GM18873 (cell line): ENCODE data around the gene SMG6.
"Not testable (repeated sequence)": the region's sequence is repeated elsewhere in the genome, so short reads cannot be mapped to it uniquely, and the experiment has no call there.

Experiments
- ATAC-seq: cut with Tn5 transposase; IDR thresholded peaks from one replicate; pipeline ENCODE4 v1.9.1; 2021; ENCODE audit warnings: mild to moderate bottlenecking, moderate library complexity, moderate number of reproducible peaks; ENCODE audit not compliant: unreplicated experiment, low FRiP score

Gene SMG6

GRCh38 chr17:2264067-2264860 lies 39.3 kb downstream of the SMG6 start:
- no peak for ATAC-seq

- ATAC-seq: no peak
Measured at GRCh38 chr17:2263183-2264066, 40.2 kb downstream of the SMG6 start.

GRCh38 chr17:2262135-2262587 lies 41.4 kb downstream of the SMG6 start:
- ATAC-seq: no peak

DNA sequence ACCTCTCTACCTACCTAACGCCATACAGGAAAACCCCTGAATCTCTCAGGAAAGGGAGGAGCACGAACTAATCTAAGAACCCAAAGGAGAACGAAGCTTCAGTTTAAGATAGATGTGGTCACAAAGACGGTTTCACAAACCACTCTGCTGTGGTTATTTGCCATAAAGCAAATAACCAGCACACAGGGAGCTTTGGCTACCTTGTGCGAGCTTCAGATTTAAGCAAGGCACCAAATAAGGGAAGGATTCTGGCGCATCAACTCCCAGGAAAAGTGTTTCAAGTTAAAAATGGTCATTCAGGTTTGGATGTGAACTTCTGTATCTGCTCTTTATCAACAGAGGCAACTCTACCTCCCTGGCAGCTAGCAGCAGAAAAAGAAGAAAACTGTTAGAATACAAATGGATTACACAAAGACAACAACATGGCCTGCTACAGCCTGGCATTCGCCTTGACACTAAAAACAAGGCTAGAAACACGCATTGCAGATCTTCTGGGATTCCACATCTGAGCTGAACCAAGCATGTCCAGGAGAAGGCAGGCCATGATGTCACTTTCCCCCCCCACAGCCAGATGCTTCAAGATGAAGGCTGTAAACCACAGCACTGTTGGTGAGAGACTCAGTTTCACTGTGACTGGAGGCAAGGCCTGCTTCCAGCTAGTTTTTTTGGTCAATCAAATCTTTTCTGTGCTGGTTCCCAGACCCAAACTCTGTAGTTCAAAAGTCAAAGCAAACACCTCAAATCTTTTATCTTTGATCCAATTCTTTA lies 43.6 kb downstream of the SMG6 start:
- no peak for ATAC-seq

DNA sequence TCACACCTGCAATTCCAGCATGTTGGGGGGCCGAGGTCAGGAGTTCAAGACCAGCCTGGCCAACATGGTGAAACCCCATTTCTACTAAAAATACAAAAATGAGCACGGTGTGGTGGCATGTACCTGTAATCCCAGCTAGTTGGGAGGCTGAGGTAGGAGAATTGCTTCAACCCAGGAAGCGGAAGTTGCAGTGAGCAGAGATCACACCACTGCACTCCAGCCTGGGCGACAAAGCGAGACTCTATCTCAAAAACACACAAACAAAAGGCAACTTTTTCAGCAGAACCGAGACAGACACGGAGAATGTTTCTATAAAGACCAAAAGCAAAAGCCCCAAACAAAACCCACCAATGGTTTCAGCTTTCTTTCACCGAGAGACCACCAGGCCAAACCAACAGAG lies 44.8 kb downstream of the SMG6 start:
- not testable (repeated sequence) for ATAC-seq

GRCh38 chr17:2253768-2254406 lies 49.7 kb downstream of the SMG6 start:
- ATAC-seq: peak; percentile 50

- no peak for ATAC-seq
Measured at GRCh38 chr17:2253362-2253761, 50.2 kb downstream of the SMG6 start.

GRCh38 chr17:2251098-2251497 lies 52.5 kb downstream of the SMG6 start:
- no peak for ATAC-seq

DNA sequence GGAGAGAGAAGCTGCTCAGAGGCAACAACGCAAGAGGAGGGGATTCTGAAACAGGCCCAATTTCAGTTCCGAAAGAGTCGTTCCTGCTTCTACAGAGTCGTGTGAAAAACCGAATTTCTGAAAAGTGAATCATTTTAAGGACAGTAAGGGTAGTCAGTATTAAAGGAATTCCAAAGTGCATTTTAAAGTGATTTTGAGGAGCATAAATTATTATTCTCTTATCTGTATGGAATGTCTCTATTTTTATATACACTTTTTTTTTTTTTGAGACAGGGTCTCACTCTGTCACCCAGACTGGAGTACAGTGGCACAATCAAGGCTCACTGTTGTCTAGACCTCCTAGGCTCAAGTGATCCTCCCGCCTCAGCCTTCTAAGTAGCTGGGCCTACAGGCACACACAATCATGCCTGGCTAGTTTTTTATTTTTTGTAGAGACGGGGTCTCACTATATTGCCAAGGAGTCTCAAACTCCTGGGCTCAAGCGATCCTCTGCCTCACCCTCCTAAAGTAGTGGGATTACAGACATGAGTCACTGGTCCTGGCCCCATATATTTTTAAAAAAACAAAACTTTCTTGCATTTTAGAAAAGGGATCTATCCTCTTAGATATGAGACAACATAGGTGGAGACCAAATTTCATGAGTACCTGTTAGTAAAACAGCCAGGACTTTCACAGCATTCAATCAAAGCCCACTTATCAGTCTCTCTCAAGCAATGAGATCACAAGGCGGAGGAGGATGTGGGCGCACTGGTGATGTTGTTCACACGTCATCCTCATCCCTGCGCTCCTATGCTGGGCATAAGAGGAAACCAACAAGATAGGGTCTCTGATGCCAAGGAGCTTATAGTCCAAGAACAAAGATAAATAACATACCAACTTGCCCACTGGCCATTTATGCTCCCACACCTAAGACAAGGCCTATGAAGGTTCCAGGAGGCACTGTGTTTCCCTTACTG lies 53.2 kb downstream of the SMG6 start:
- no peak for ATAC-seq

GRCh38 chr17:2247005-2247404 lies 56.6 kb downstream of the SMG6 start:
- no peak for ATAC-seq

DNA sequence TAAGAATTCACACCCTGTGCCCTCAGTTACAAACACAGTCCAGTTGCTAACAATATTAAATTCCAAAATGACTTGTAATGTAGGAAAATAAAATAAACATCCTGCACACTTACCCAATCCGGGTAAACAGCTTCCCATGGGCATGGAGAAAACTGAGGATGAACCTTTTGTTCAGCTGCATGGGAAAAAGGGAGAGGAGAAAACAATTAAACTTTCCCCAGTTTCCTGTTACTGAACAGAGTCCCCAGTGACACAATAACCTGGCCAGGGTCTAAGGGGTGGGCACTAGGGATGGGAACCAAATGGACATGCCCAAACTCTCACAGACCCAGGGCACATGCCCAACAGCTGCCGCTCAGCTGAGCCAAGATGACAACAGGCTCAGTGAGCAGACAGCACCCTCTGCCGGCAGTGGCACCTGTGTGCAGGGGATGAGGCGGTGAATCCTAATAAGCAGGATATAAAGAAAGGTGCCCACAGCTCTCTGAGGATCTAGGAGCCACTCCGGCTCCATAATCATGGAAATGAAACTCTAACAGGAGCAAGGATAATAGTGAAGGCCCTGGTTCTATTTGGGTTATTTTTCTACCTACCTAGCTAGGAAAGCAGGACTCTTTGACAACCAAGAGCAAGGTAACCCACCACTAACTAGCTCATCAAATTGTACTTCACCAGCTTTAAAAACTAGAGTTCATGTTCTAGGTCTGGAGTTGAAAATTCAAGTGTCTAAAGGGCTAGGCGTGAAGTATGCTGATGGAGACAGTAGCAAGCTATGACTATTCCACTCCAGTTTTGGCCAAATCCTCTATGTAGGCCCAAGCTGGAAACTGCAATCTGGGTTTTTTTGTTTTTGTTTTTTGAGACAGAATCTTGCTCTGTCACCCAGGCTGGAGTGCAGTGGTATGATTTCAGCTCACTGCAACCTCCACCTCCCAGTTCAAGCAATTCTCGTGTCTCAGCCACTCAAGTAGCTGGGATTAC lies 58.8 kb downstream of the SMG6 start:
- ATAC-seq: no peak

GRCh38 chr17:2243953-2244352 lies 59.6 kb downstream of the SMG6 start:
- ATAC-seq: no peak

GRCh38 chr17:2241823-2242222 lies 61.8 kb downstream of the SMG6 start:
- ATAC-seq: no peak

- no peak for ATAC-seq
Measured at GRCh38 chr17:2240541-2240940, 63.0 kb downstream of the SMG6 start.

DNA sequence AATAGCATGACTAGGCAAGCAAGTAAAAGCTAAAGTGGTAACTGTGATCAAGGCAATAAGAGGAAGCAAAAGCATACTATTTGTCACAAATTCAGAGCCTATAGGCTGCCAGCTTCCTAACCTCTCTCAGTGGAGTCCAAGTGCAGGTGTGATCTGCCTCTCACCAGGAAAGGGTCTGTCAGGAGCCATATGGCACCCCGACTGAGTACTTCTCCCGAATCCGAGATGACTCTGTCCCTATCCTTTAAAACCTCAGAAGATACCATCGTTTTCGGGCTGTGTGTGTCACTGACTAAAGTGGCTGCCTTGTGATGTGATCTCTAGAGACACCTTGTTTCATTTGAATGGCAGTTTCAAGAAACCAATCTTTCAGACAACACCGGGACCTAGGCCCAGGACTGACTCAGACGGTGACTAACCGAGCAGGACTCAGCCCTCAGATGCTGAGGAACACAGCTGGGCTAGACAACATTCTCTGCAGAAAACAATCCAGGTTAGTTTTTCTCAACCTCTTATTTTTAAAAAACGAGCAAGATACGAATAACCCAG lies 63.6 kb downstream of the SMG6 start:
- peak; percentile 48 for ATAC-seq

GRCh38 chr17:2239170-2239551 lies 64.4 kb downstream of the SMG6 start:
- no peak for ATAC-seq

DNA sequence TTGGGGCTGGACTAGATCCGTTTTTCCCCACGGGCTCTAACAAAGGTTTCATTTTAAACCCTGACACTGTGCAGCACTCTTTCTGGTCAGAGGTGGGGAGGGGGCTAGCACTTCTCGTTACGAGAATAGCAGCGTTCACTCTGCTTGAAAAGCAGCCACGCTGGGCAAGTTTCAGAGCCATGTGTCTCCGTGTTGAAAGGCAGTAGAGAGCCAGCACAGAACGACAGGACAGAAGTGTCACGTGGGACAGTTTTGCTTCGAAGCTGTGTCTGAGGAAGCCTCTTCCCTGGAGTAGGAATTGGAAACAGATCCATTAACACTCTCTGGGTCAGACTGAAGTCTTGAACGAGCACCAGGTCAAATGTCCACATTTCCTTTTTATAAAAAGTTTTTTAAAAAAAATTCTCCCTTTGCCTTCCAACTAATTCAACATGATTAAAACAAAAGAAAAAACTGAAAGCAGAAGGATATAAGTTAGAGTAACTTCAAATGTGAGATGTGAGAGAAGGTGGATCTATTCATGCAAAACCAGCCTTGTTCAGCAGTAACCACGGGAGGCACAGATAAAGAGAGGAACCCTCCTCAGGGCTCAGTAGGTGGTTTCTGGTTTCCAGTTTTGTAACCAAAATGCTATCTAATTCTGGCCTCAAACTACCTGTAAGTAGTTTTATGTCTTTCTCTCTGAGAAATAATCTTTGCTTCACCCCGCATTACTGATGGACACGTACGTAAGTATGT lies 65.0 kb downstream of the SMG6 start:
- peak; percentile 53 for ATAC-seq
